WTC11 (cell line): ENCODE results near the gene CCAR1. TPM values are rescaled to one million over a fixed set of nuclear protein-coding genes. Genes with fewer than 3 reads are reported as not detected.
"Not testable (repeated sequence)": the region's sequence is repeated elsewhere in the genome, so short reads cannot be mapped to it uniquely, and the experiment has no call there.

Experiments used
- ATAC-seq: fragments of 200-7000 bp; cut with Tn5 transposase; 2 replicates; pipeline ENCODE4 v1.10.0; 2021; ENCODE audit warnings: mild to moderate bottlenecking, moderate library complexity
- CTCF ChIA-PET: fragments of 300-600 bp; sonication (Branson Sonifier 250); formaldehyde crosslinking; loops from one replicate; lab custom pipeline; 2021; ENCODE audit warnings: antibody characterized with exemption; lab: Charles Lee
- POLR2A ChIA-PET: fragments of 350-600 bp; sonication (Branson Sonifier 250); formaldehyde crosslinking; loops from one replicate; lab custom pipeline; 2021; ENCODE audit warnings: antibody characterized with exemption; lab: Charles Lee
- DNase-seq: peaks from one replicate; pipeline ENCODE4 v3.0.0; 2021; ENCODE audit warnings: low spot score
- H3K27ac Mint-ChIP-seq: 2 replicates; pipeline ENCODE4 v1.8.0; 2021; ENCODE audit warnings: mixed read lengths
- H3K27me3 Mint-ChIP-seq: 2 replicates; pipeline ENCODE4 v1.8.0; 2021; ENCODE audit warnings: low read depth, mild to moderate bottlenecking, moderate library complexity, mixed read lengths
- H3K36me3 Mint-ChIP-seq: 2 replicates; pipeline ENCODE4 v1.8.0; 2021; ENCODE audit warnings: mixed read lengths
- H3K4me1 Mint-ChIP-seq: 2 replicates; pipeline ENCODE4 v1.8.0; 2022; ENCODE audit warnings: mixed read lengths
- H3K4me3 Mint-ChIP-seq: 2 replicates; pipeline ENCODE4 v1.8.0; 2021; ENCODE audit warnings: mild to moderate bottlenecking, moderate library complexity, mixed read lengths
- H3K9me3 Mint-ChIP-seq: 2 replicates; pipeline ENCODE4 v1.8.0; 2021; ENCODE audit warnings: mixed read lengths
- AFF4 ChIP-seq: sonication (generic); formaldehyde crosslinking; IDR thresholded peaks from 2 replicates; pipeline ENCODE4 v1.8.1; 2023; ENCODE audit warnings: mild to moderate bottlenecking, missing genetic modification reagents, borderline replicate concordance
- ATF3 ChIP-seq: sonication (generic); formaldehyde crosslinking; conservative IDR thresholded peaks from 2 replicates; pipeline ENCODE4 v1.8.1; 2022; ENCODE audit warnings: mild to moderate bottlenecking, missing genetic modification reagents
- ATF6 ChIP-seq: sonication (generic); formaldehyde crosslinking; IDR thresholded peaks from 2 replicates; pipeline ENCODE4 v1.8.1; 2023; ENCODE audit warnings: mild to moderate bottlenecking, missing genetic modification reagents
- CREM ChIP-seq: sonication (generic); formaldehyde crosslinking; IDR thresholded peaks from 2 replicates; pipeline ENCODE4 v1.8.1; 2022; ENCODE audit warnings: mild to moderate bottlenecking, missing genetic modification reagents, moderate library complexity
- ESRRA ChIP-seq: sonication (generic); formaldehyde crosslinking; IDR thresholded peaks from 2 replicates; pipeline ENCODE4 v1.8.1; 2022; ENCODE audit warnings: mild to moderate bottlenecking, missing genetic modification reagents, borderline replicate concordance
- HMGA2 ChIP-seq: fragments of 250-450 bp; sonication (Bioruptor Pico); IDR thresholded peaks from 2 replicates; pipeline ENCODE4 v1.4.0; 2021; ENCODE audit warnings: mild to moderate bottlenecking, moderate library complexity
- NFYB ChIP-seq: sonication (generic); formaldehyde crosslinking; conservative IDR thresholded peaks from 2 replicates; pipeline ENCODE4 v1.8.0; 2022; ENCODE audit warnings: low read depth, missing genetic modification reagents
- NR1H2 ChIP-seq: sonication (generic); formaldehyde crosslinking; IDR thresholded peaks from 2 replicates; pipeline ENCODE4 v1.9.0; 2021; ENCODE audit warnings: mild to moderate bottlenecking, moderate library complexity, missing genetic modification reagents
- RELA ChIP-seq: sonication (generic); formaldehyde crosslinking; IDR thresholded peaks from 2 replicates; pipeline ENCODE4 v1.8.1; 2022; ENCODE audit warnings: missing genetic modification reagents, mild to moderate bottlenecking, borderline replicate concordance
- SP1 ChIP-seq: sonication (generic); formaldehyde crosslinking; conservative IDR thresholded peaks from 2 replicates; pipeline ENCODE4 v1.8.1; 2022; ENCODE audit warnings: missing genetic modification reagents
- ZBTB21 ChIP-seq: sonication (generic); formaldehyde crosslinking; IDR thresholded peaks from 2 replicates; pipeline ENCODE4 v1.8.1; 2023; ENCODE audit warnings: mild to moderate bottlenecking, missing genetic modification reagents, borderline replicate concordance
- ZNF121 ChIP-seq: sonication (generic); formaldehyde crosslinking; IDR thresholded peaks from 2 replicates; pipeline ENCODE4 v1.8.0; 2023; ENCODE audit warnings: missing genetic modification reagents
- ZNF138 ChIP-seq: sonication (generic); formaldehyde crosslinking; conservative IDR thresholded peaks from 2 replicates; pipeline ENCODE4 v1.8.1; 2022; ENCODE audit warnings: mild to moderate bottlenecking, moderate library complexity, missing genetic modification reagents
- total RNA-seq: library from RNA; stranded (reverse); gene quantifications from 3 replicates; pipeline ENCODE4 v1.2.3, GENCODE V29; 2021
- TF ChIP-seq, protein P1 (sequence below): sonication (generic); formaldehyde crosslinking; IDR thresholded peaks from 2 replicates; pipeline ENCODE4 v1.8.1; 2023; ENCODE audit warnings: mild to moderate bottlenecking, moderate library complexity, missing genetic modification reagents
- TF ChIP-seq, protein P2 (sequence below): sonication (generic); formaldehyde crosslinking; IDR thresholded peaks from 2 replicates; pipeline ENCODE4 v1.8.0; 2022; ENCODE audit warnings: mild to moderate bottlenecking, missing genetic modification reagents
- TF ChIP-seq, protein P3 (sequence below): sonication (generic); formaldehyde crosslinking; IDR thresholded peaks from 2 replicates; pipeline ENCODE4 v1.8.0; 2022; ENCODE audit warnings: mild to moderate bottlenecking, missing genetic modification reagents
- TF ChIP-seq, protein P4 (sequence below): sonication (generic); formaldehyde crosslinking; IDR thresholded peaks from 2 replicates; pipeline ENCODE4 v1.8.0; 2023; ENCODE audit warnings: missing genetic modification reagents

CCAR1 gene
- total RNA-seq, 1 experiment from 2014 or later = 95.4 TPM

- no peak overlapping the region for H3K4me3 Mint-ChIP-seq
- CTCF ChIA-PET = no interaction called here
- H3K9me3 Mint-ChIP-seq = no peaks in the 10 kb centered on the region
- POLR2A ChIA-PET = no interaction called here
- no peaks in the 10 kb centered on the region for H3K36me3 Mint-ChIP-seq
- H3K27me3 Mint-ChIP-seq = no peaks in the 10 kb centered on the region
- DNase-seq = no peak
- TF ChIP-seq ESRRA (CRISPR knock-in tag) (no peak), AFF4 (no peak), ATF6 (CRISPR knock-in tag) (no peak), CREM (CRISPR knock-in tag) (no peak), NR1H2 (no peak), NFYB (CRISPR knock-in tag) (no peak), ZNF121 (CRISPR knock-in tag) (no peak)
- TF ChIP-seq, protein P1, sequence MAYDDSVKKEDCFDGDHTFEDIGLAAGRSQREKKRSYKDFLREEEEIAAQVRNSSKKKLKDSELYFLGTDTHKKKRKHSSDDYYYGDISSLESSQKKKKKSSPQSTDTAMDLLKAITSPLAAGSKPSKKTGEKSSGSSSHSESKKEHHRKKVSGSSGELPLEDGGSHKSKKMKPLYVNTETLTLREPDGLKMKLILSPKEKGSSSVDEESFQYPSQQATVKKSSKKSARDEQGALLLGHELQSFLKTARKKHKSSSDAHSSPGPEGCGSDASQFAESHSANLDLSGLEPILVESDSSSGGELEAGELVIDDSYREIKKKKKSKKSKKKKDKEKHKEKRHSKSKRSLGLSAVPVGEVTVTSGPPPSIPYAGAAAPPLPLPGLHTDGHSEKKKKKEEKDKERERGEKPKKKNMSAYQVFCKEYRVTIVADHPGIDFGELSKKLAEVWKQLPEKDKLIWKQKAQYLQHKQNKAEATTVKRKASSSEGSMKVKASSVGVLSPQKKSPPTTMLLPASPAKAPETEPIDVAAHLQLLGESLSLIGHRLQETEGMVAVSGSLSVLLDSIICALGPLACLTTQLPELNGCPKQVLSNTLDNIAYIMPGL (CRISPR knock-in tag) = no peak
- TF ChIP-seq, protein P2, sequence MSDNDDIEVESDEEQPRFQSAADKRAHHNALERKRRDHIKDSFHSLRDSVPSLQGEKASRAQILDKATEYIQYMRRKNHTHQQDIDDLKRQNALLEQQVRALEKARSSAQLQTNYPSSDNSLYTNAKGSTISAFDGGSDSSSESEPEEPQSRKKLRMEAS = no peak
- H3K27ac Mint-ChIP-seq = no peak overlapping the region
- ATAC-seq = no peak
- H3K4me1 Mint-ChIP-seq = no peaks in the 10 kb centered on the region
Observed at GRCh38 chr10:68700197-68700596, 20.8 kb upstream of the CCAR1 start.

GRCh38 chr10:68705548-68705947 is 15.5 kb upstream of the CCAR1 start:
- ATAC-seq (no peak), DNase-seq (no peak)
- TF ChIP-seq SP1 (no peak), HMGA2 (CRISPR knock-in tag) (no peak), ATF3 (CRISPR knock-in tag) (no peak), RELA (CRISPR knock-in tag) (no peak), ZBTB21 (CRISPR knock-in tag) (no peak), ZNF138 (CRISPR knock-in tag) (no peak)
- TF ChIP-seq, protein P3, sequence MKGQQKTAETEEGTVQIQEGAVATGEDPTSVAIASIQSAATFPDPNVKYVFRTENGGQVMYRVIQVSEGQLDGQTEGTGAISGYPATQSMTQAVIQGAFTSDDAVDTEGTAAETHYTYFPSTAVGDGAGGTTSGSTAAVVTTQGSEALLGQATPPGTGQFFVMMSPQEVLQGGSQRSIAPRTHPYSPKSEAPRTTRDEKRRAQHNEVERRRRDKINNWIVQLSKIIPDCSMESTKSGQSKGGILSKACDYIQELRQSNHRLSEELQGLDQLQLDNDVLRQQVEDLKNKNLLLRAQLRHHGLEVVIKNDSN = no peak
- TF ChIP-seq, protein P4, sequence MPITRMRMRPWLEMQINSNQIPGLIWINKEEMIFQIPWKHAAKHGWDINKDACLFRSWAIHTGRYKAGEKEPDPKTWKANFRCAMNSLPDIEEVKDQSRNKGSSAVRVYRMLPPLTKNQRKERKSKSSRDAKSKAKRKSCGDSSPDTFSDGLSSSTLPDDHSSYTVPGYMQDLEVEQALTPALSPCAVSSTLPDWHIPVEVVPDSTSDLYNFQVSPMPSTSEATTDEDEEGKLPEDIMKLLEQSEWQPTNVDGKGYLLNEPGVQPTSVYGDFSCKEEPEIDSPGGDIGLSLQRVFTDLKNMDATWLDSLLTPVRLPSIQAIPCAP (CRISPR knock-in tag) = no peak
- Mint-ChIP-seq H3K9me3 (no peaks in the 10 kb centered on the region), H3K4me3 (no peak overlapping the region), H3K27ac (no peak overlapping the region), H3K36me3 (no peaks in the 10 kb centered on the region), H3K27me3 (no peaks in the 10 kb centered on the region), H3K4me1 (no peaks in the 10 kb centered on the region)
- POLR2A ChIA-PET = no interaction called here
- CTCF ChIA-PET = no interaction called here

- H3K27me3 Mint-ChIP-seq, H3K4me3 Mint-ChIP-seq, DNase-seq, H3K27ac Mint-ChIP-seq, CTCF ChIA-PET, H3K9me3 Mint-ChIP-seq, ATAC-seq, H3K4me1 Mint-ChIP-seq, H3K36me3 Mint-ChIP-seq: not testable (repeated sequence)
- POLR2A ChIA-PET = interaction anchor here (0.6 kb wide), 1 partner anchor 219 kb away, joined by 5 read pairs; no protein-coding TSS in a partner anchor
Observed at GRCh38 chr10:68708987-68709386, 12.1 kb upstream of the CCAR1 start.

DNA sequence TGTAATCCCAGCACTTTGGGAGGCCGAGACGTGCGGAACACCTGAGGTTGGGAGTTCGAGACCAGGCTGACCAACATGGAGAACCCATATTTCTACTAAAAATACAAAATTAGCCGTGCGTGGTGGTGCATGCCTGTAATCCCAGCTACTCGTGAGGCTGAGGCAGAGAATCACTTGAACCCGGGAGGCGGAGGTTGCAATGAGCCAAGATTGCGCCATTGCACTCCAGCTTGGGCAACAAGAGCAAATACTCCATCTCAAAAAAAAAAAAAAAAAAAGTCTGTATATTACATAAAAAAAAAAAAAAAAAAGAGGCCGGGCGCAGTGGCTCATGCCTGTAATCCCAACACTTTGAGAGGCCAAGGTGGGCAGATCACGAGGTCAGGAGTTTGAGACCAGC is 8.0 kb upstream of the CCAR1 start:
- CTCF ChIA-PET, H3K4me1 Mint-ChIP-seq, H3K36me3 Mint-ChIP-seq, H3K27me3 Mint-ChIP-seq, DNase-seq, H3K27ac Mint-ChIP-seq, H3K4me3 Mint-ChIP-seq, H3K9me3 Mint-ChIP-seq, ATAC-seq: not testable (repeated sequence)
- POLR2A ChIA-PET = interaction anchor here (0.7 kb wide), 1 partner anchor 22 kb away, joined by 5 read pairs; no protein-coding TSS in a partner anchor
